Pancreas (tissue), 10 donors: ENCODE results near the gene IGF1. TPM values are rescaled to one million over a fixed set of nuclear protein-coding genes. Genes with fewer than 3 reads are reported as not detected.
"Not testable (repeated sequence)": the region's sequence is repeated elsewhere in the genome, so short reads cannot be mapped to it uniquely, and the experiment has no call there.

Source experiments
- ATAC-seq, 4 donors: fragments of 200-7000 bp; cut with Tn5 transposase; one replicate each; pipeline versions ENCODE4 v1.8.0 to v1.9.1; 2020; ENCODE audit warnings: mild to moderate bottlenecking in 4 of 4, moderate library complexity in 4 of 4
- DNase-seq, 6 donors: peaks; one replicate each; pipeline ENCODE4 v3.0.0-alpha.2; 2020
- FAIRE-seq: peaks from 2 replicates; lab custom pipeline; 2012; peaks lifted over from hg19 to GRCh38; lab: Jason Lieb, UNC
- H3K27ac ChIP-seq, 4 donors: fragments of 200-600 bp; sonication (generic); 1 replicate in 3 of 4; 2 replicates in 1 of 4; pipeline versions ENCODE4 v1.5.0 to v1.8.0; 2020
- H3K27me3 ChIP-seq, 4 donors: fragments of 200-600 bp; one replicate each; pipeline ENCODE4 v1.8.0; 2021
- H3K36me3 ChIP-seq, 3 donors: fragments of 200-600 bp; sonication (generic) in 1 of 3; one replicate each; pipeline versions ENCODE4 v1.5.0 to v1.8.0; 2020 to 2021
- H3K4me1 ChIP-seq, 3 donors: fragments of 200-600 bp; one replicate each; pipeline ENCODE4 v1.8.0; 2021
- H3K4me3 ChIP-seq, 4 donors: fragments of 200-600 bp; sonication (generic) in 2 of 4; one replicate each; pipeline versions ENCODE4 v1.5.0 to v1.8.0; 2020 to 2021
- H3K9me3 ChIP-seq, 4 donors: fragments of 200-600 bp; one replicate each; pipeline ENCODE4 v1.8.0; 2021
- CTCF ChIP-seq, 4 donors: fragments of 200-600 bp; sonication (generic) in 3 of 4; IDR thresholded peaks; one replicate each; pipeline versions ENCODE4 v1.5.0 to v1.8.0; 2021; ENCODE audit warnings: antibody characterized with exemption in 4 of 4
- WGBS, 2 donors: extraction: QIAGEN DNeasy Blood & Tissue Kit; methylation state at CpG; one replicate each; pipeline ENCODE4 v1.1.7; 2013; 5-methylcytosine and 5-hydroxymethylcytosine counted together
- intact Hi-C, 3 donors: fragments of 100-400 bp; cut with DNase I; formaldehyde crosslinking; loops; one replicate each; pipeline versions ENCODE4 v1.11.1 to v1.14.2; 2022
- polyA plus RNA-seq, 2 donors: library from polyadenylated mRNA; stranded (reverse); fragments of 200-250 nt; gene quantifications; one replicate each; pipeline ENCODE4 v1.2.3, GENCODE V29; 2013
- total RNA-seq, 6 donors: library from RNA; stranded (reverse); fragmentation: NEBNext Ultra II Directional in 4 of 6; extraction: Animal tissue kit (Norgen Biotek cat#: 25700) in 4 of 6; gene quantifications; one replicate each; pipeline versions ENCODE4 v1.2.1 to v1.2.4, GENCODE V29; 2021 to 2023
- donor health status: healthy with polysubstance abuse.
- donor health status: DM: no; HTN: no; CAD: no; lungs with moderate emphysema.
- donor health status: DM: no; HTN: no; CAD: no.
- donor health status: control.
- donor health status: control.
- donor health status: Bipolar disorder and iron deficiency.
- donor health status: DM: yes; HTN: yes; CAD: no.
- donor health status: DM: no; HTN: no; CAD: no.
- donor health status: DM: no; HTN: no; CAD: no.
- donor health status: DM: yes; HTN: yes; CAD: no.

Gene IGF1
- total and polyA plus RNA-seq, 8 donors, result 1.5 to 23.8 (median 4.6) TPM

GRCh38 chr12:102454808-102455760 is 25.3 kb downstream of the IGF1 start:
- Histone ChIP-seq H3K4me3 (no peak overlapping the region), H3K9me3 (no peaks in the 10 kb centered on the region), H3K27me3 (no peaks in the 10 kb centered on the region), H3K36me3 (no peaks in the 10 kb centered on the region), H3K4me1 (no peaks in the 10 kb centered on the region), H3K27ac (no peak overlapping the region)
- TF ChIP-seq CTCF (IDR thresholded peaks at IDR 0.05), result no peak
- WGBS, 2 donors, result 81 to 84% methylated on average over 4 of the region's 4 CpGs
- FAIRE-seq (no peak), ATAC-seq (peak in 3 of 4 donors; percentile 45 to 69 (median 57)), DNase-seq (no peak)
- intact Hi-C loops, result no loop called here

GRCh38 chr12:102454330-102454729 is 26.0 kb downstream of the IGF1 start:
- H3K4me3 ChIP-seq, result no peak overlapping the region
- intact Hi-C loops, result no loop called here
- H3K27me3 ChIP-seq, result no peaks in the 10 kb centered on the region
- 61 to 77% methylated on average over 2 of the region's 2 CpGs for WGBS, 2 donors
- no peak for DNase-seq
- no peaks in the 10 kb centered on the region for H3K4me1 ChIP-seq
- TF ChIP-seq CTCF (IDR thresholded peaks at IDR 0.05), result no peak
- H3K27ac ChIP-seq, result no peak overlapping the region
- no peaks in the 10 kb centered on the region for H3K9me3 ChIP-seq
- H3K36me3 ChIP-seq, result no peaks in the 10 kb centered on the region
- peak in 1 of 4 donors; percentile 45 for ATAC-seq
- no peak for FAIRE-seq

DNA sequence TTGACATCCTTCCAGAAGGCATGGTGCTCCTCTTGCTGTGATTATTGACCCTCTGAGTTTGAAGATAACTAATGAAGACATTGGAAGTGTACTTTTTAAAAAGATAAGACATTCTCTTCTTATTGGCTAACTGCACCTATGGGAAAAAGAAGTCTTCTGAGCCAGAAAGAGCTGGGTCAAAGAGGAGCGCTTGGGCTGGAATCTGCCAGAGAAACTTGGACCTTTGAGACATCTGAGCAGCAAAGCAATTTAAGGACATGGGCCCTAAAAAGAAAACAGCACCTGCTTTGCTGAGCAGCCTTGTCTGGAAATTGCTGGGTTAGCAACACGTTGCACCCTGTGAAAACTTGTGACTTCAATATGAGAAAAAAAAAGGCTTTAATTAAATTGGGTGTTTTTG is 27.8 kb downstream of the IGF1 start:
- no peaks in the 10 kb centered on the region for H3K4me1 ChIP-seq
- intact Hi-C loops, result no loop called here
- DNase-seq (no peak), ATAC-seq (no peak), FAIRE-seq (no peak)
- 85% methylated on average over 2 of the region's 2 CpGs for WGBS, 2 donors
- H3K36me3 ChIP-seq, result no peaks in the 10 kb centered on the region
- TF ChIP-seq CTCF (IDR thresholded peaks at IDR 0.05), result no peak
- no peak overlapping the region for H3K27ac ChIP-seq
- no peak overlapping the region for H3K4me3 ChIP-seq
- no peaks in the 10 kb centered on the region for H3K27me3 ChIP-seq
- H3K9me3 ChIP-seq, result no peaks in the 10 kb centered on the region

- H3K4me1 ChIP-seq, FAIRE-seq, H3K27ac ChIP-seq, H3K9me3 ChIP-seq, intact Hi-C loops, H3K36me3 ChIP-seq, H3K4me3 ChIP-seq, DNase-seq, H3K27me3 ChIP-seq, ATAC-seq: not testable (repeated sequence)
- 67 to 72% methylated on average over 3 of the region's 3 CpGs for whole genome bisulfite sequencing, 2 donors
Observed at GRCh38 chr12:102449018-102449417, 31.3 kb downstream of the IGF1 start.

DNA sequence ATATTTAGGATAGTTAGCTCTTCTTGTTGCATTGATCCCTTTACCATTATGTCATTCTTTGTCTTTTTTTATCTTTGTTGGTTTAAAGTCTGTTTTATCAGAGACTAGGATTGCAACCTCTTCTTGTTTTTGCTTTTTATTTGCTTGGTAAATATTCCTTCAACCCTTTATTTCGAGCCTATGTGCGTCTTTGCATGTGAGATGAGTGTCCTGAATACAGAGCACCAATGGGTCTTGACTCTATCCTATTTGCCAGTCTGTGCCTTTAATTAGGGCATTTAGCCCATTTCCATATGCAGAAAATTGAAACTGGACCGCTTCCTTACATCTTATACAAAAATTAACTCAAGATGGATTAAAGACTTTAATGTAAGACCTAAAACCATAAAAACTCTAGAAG is 32.9 kb downstream of the IGF1 start:
- 43 to 48% methylated on average over 3 of the region's 3 CpGs for WGBS, 2 donors

DNA sequence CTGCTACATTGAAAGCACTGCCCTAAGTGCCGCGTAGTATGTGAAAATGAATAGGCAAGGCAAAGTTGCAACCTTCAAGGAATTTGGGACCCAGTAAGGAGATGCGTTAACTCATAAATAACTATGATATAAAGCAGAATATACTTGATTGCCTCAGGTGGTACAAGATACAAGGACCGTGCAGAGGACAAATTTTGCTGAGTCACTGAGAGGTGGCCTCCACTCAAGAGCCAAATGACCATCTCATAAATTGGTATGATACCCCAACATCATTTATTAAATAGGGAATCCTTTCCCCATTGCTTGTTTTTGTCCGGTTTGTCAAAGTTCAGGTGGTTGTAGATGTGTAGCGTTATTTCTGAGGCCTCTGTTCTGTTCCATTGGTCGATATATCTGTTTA is 35.7 kb downstream of the IGF1 start:
- no peak for ATAC-seq
- H3K9me3 ChIP-seq, result no peaks in the 10 kb centered on the region
- H3K4me1 ChIP-seq, result no peaks in the 10 kb centered on the region
- WGBS, 2 donors, result 85% methylated on average over 7 of the region's 7 CpGs
- H3K36me3 ChIP-seq, result no peaks in the 10 kb centered on the region
- no peaks in the 10 kb centered on the region for H3K27me3 ChIP-seq
- no peak for DNase-seq
- TF ChIP-seq CTCF (IDR thresholded peaks at IDR 0.05), result no peak
- no peak for FAIRE-seq
- H3K4me3 ChIP-seq, result no peak overlapping the region
- H3K27ac ChIP-seq, result no peak overlapping the region
- intact Hi-C loops, result no loop called here

More for the DNA sequence above, 32.9 kb downstream of the IGF1 start:
- H3K9me3 ChIP-seq, H3K36me3 ChIP-seq, DNase-seq, H3K4me1 ChIP-seq, H3K4me3 ChIP-seq, H3K27ac ChIP-seq, H3K27me3 ChIP-seq, ATAC-seq, intact Hi-C loops, FAIRE-seq: not testable (repeated sequence)
